Dermis microvascular lymphatic vessel endothelial cell (primary cell): Measurements from ENCODE around the gene RPTOR. TPM values are rescaled to one million over a fixed set of nuclear protein-coding genes. Genes with fewer than 3 reads are reported as not detected.

Experiments
- DNase-seq, 2 donors: peaks; one replicate each; pipeline versions ENCODE4 v3.0.0 to v3.0.0-alpha.2; 2010; ENCODE audit warnings: low read depth in 2 of 2
- total RNA-seq: library from RNA; depleted of rRNA; stranded (reverse); fragments of >200 nt; gene quantifications from 2 replicates; pipeline ENCODE4 v1.2.1, GENCODE V29; 2014

Gene RPTOR
- total RNA-seq, 1 donor from 2014 or later, result 10.5 TPM

DNA sequence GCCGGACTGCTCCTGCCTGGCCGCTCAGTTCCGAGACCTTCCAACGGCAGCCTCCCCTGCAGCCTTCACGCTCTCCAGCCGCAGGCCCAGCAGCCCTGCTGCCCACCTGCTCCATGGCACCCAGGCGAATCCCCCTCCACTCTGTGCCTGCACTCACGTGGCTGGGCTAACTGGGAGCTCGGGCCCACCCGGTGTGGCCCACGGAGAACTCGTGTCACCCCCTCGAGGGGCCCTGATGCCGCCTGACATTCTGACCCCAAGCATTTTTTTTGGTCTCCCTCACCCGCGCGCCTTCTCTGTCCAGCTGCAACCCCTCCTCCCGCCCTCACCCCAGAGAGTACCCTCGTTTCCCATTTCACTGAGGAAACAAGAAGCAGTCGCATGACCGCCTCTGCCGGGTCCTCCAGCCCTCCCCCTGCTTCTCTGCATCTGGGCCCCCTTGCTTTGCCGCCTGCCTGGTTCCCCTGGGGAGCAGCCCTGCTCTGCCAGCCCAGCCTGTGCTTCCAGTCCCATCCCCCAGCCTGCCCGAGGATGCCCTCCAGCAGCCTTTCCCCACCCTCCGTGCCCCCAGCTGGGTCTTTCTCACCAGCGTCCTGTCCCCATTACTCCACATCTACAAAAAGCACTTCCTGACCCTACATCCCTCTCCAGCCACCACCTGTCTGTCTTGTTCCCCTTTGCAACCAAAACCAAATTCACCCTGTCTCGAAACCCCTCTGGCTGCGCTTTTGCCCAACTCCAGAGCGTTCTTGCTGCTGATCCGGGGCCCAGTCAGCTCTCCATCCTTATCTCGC is 300.6 kb downstream of the RPTOR start:
- DNase-seq, result no peak

DNA sequence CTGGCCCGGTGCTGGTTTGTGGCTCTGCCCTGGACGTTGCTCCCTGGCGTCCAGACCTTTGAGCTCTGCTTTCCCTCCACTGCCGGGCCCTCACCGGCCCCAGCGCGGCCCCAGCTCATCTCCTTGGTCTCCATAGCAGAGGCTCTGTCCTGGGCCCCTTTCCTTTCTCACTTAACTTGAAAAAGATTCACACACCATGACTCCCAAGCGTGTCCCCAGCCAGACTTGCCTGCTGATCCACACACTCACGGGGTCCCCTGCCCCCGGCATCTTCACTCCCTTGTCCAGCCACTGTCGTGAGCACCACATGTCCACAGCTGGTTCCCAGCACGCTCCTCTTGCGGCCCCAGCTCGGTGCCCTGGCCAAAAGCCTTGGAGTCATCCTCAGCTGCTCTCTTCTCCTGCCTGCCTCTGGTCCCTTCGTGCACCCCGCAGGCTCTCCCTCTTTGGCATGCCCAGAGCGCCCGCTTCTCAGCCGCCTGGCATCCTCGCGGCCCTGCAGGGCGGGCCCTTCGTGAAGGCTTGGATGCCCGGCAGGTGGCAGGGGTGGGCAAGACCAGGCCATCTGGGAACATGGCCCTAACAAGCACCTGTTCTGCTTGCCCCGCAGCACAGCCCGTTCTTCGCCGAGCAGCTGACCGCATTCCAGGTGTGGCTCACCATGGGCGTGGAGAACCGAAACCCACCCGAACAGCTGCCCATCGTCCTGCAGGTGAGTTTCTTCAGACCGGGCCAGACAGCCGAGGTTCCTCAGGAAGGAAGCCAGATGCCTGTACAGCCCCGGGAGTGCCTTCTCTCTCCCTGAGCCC is 301.4 kb downstream of the RPTOR start:
- no peak for DNase-seq

DNA sequence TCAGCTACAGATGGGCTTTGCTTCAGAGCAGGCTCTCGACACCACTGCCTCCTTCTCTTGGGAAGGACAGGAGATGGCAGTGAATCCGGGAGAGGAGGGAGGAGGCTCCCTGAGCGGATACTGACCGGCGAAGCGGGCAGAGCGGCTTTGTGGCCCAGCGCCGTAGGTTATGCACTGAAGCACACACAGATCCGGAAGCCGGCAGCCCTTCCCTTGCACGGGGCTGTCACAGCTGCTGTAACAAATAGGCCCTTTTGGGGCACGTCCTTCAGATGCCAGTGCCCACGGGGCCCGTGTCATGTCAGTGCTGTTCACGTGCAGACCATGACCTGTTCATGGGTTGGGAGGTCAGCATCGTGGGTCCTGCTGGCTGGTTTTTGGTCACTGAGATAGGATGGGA is 302.3 kb downstream of the RPTOR start:
- DNase-seq, result no peak

DNA sequence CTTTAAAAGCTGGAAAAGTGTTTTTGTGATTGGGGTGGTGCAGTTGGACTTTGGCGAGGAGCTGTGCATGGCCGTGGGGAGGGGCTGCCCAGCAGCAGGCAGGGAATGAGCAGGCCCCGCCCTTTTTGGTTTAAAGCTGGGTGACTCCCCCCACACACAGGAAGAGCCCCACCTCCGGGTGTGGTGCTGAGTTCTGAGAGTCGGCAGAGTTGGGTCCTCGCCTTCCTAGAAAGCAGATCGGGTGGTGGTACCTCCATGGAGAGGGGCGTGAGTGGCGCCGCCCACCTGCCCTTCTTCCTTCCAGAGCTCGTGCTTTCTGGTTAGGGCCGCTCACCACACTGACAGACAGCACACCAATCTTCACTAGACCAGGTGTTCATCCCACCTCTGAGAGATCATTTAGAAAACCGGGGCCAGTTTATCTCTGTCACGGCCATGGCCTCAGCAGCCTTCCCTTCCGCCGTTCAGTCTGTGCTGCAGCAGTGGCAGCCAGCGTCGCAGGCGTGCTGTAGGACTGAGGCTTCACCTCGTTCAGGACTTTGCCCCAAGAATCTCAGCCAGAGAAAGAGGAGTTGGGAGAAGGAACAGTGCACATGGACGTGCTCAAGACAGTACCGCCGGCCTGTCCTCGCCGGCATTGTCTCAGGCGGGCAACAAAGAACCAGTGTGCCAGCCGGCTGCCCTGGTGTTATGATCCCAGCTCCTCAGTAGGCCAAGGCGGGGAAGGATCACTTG is 303.0 kb downstream of the RPTOR start:
- no peak for DNase-seq

DNA sequence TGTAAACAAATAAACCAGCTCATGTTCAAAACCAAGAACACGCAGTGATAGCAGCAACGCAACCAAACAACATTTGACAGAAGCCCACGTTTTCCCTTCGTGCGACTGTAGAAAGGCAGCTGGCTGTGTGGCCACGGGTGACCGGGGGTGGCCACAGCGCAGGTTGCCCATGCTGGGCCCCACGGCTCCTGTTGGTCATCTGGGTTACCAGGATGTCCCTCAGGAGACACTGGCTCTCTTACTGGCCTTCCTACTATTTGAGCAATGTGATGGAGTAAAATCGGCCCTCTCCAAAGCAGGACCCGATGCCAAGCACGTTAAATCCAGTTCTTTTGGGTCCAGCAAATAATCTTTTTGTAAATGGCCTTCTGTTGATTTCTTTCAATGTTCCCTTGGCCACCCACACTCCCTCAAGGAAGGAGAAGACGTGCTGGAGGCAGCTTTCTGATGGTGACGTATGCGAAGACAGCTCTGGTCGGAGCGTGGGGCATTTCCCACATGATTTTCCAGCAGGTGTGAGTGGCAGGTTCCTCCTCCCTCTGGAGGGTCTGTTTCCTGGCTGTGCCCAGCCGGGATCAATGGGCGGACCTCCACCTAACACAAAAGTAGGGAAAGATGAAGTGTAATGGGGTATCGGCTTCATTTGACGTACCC is 303.9 kb downstream of the RPTOR start:
- DNase-seq, result no peak

DNA sequence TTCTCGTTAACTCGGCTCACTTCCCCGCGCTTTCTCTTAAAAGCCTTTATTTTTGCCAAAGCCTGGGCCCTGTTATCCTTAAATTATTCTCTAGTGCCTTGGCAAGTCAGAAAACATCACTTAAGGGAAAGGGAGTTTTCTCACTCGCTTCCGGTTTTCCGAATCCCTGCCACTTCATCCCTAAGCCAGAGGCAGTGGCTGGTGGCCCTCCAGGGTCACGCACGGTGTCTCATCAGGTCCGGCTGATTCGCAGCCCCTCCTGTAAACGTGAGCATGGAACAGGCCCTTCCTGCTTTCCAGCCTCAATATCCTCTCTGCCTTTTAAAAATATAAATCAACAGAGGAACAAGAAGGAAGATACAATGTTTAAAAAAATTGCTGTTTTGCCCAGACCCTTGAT is 304.5 kb downstream of the RPTOR start:
- DNase-seq, result no peak

DNA sequence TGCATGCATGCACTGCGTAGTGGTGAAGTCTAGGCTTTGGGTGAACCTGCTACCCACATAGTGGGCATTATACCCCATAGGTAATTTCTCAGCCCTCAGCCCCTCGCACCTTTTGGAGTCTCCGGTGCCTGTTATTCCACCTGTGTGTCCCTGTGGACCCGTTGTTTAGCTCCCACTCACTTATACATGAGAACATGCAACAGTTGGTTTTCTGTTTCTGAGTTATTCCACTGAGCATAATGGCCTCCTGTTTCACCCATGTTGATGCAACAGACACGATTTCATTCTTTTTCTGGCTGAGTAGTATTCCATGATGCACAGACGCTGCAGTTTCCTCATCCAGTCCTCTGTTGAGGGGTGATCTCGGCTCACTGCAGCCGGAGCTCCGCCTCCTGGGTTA is 305.5 kb downstream of the RPTOR start:
- no peak for DNase-seq

DNA sequence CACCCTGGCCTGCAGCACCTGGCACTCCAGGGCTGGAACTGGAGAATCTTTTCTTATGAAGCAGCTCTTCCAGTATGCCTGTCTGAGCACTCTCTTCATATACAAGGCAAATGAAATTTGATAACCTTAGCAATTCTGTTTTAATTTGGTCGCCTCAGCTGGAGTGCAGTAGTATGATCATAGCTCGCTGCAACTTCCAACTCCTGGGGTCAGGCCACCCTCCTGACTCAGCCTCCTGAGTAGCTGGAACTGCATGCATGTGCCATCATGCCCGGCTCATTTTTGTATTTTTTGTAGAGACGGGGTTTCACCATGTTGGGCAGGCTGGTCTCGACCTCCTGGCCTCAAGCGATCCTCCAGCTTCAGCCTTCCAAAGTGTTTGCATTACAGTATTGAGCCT is 306.2 kb downstream of the RPTOR start:
- no peak for DNase-seq

DNA sequence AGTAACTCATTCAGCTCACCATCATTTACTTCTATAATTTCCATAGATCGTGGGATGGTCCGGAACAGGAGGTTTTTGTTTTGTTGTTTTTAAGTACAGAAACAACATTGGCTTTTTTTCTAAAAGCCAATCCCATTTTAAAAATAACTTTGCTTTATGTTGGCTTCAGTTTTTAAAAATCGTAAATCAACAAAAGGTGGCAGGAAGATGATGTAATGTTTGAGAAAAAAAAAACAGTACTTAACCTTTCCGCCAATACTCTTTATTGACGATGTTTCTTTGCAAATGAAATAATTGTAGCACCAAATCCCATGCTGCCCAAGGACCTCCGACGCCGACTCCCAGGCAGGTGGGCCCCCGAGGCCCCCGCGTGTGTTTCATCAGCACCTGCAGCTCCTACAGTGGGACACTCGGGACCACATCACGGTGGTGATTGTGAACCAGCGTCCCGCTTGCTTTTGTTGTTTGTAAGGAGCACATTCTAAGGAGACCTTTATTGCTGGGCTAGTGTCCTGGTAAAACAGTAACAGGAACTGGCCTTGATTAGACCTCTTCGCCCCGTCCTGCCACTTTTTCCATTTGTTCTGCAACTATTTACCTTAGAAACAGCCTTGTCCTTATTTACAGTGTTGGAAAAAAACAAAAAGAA is 306.8 kb downstream of the RPTOR start:
- peak in 1 of 2 donors; percentile 60 for DNase-seq

DNA sequence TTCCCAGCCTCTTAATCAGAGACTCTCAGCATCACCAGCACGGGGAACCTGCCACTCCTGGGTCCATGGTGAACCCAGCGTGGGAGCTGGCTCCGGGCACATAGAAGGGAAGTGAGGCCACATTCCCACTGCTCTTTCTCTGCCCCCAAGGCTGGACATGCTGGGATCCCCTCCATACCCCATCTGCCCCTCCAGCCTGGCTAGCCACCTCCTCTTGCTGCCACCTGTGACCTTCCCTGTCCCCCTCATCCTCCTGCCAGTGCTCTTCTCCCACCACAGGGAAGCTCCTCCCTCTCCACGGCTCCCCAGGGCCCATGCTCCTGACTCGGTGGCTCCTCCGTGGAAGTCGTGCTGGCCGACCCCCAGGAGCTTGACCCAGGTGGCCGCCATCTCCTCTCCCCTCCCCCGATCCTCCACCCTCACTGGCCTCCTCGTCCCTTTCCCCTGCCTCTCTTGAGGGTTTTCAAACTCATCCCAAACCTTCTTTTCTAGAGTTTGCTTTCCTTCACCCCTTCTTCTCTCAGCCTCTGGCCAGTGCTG is 307.9 kb downstream of the RPTOR start:
- DNase-seq, result no peak

DNA sequence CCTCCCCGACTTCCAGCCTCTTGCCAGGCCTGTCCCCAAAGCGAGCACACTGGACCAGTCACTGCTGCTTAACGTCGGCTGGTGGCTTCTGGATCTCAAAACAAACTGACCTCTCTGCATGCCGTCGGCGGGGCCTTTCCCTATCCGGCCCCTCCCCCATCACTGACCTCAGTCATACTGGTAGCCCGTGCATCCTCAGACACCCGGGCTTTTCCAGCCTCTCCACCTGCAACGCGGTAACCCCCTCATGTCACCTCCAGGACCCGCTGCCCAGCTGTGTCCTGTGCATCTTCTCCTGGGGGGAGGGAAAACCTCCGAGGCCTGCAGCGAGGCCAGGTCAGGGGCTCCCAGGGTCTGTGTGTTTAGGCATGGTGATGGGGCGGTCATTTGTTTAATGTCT is 308.4 kb downstream of the RPTOR start:
- no peak for DNase-seq

DNA sequence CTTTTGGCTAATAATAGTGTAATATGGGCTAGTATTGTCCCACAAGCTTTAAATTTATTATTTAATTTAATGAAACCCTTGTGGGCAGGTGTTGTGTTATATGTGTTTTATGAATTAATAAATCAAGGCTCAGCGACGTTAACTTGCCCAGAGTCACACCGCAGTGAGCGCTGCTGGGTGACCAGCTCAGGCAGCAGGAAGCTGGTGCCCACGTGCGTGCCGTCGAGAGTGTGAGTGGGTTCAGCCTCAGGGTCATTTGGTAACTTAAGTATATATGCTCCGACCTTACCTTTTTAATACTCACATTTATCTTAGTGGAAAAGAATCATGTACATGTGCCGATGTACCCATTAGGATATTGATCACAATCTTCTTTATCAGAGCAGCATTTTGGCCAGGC is 309.6 kb downstream of the RPTOR start:
- DNase-seq, result no peak

DNA sequence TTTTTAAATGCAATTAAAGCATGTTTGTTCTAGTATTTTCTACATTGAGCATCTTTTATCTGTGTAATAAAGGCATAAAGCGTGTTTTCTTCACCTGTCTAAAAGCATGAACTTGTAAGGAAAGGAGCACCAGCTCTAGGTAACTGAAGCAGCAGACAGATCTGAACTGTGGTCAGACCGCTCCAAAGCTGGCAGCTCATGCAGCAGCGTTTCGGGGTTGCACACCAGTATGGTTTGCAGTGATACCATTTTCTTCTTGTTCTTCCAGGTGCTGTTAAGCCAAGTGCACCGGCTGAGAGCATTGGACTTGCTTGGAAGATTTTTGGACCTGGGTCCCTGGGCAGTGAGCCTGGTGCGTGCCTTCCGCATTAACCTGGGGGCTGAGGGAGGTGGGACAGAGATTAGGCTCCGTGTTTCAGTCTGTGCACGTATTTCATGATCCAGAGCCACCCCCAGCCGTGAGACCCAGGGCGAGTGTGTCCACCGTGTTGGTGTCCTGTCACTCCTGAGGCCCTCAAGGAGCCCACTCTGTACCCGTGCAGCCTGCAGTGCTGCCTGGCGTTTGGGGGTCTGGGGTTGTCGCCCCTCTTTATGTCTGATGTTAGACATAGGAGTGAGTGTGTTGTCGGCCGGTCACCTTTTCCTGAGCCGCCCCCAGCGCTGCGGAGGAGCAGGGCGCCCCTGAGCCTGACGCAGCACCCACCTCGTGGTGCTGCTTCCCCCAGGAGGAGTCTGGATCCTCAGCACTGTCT is 310.7 kb downstream of the RPTOR start:
- no peak for DNase-seq

DNA sequence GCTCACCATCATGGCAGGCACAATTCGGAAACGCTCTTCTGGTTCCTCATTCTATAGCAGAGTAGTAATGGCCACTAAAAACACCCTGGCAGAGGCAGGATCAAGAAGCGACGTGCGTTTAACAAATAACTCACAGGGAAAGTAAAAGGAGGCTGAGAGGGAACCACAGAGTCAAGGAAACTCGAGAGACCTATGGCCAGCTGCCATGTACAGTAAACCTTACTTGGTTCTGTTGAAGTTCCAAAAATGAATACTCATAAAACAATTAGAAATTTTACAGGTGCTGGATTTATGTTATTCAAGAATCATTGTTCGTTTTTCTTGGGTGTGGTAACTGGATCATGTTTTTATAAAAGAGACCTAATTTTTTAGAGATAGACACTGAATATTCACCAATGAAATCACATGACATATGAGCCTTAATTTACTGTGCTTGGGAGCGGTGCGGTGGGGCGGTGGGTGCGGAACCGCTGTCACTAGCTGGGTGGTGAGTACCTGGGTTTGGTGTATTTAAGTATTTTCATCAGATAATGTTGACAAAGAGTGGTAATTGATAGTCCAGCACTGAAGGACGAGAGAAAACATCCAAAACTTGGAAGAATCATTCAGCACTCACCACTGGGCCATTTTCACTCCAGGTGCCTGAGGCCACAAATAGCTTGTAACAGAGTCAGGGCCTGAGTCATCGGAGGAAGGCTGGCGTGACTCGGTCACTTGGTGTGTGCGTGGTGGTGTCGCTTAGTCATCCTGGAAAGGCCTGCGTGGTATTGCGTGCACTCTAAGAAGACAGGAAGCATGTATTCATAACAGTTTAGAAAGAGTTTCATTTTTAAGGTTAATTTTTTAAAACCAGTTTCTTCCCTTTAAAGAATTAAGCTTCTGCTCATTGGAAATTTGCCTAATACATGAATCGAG is 311.6 kb downstream of the RPTOR start:
- peak; percentile 93 to 98 for DNase-seq

DNA sequence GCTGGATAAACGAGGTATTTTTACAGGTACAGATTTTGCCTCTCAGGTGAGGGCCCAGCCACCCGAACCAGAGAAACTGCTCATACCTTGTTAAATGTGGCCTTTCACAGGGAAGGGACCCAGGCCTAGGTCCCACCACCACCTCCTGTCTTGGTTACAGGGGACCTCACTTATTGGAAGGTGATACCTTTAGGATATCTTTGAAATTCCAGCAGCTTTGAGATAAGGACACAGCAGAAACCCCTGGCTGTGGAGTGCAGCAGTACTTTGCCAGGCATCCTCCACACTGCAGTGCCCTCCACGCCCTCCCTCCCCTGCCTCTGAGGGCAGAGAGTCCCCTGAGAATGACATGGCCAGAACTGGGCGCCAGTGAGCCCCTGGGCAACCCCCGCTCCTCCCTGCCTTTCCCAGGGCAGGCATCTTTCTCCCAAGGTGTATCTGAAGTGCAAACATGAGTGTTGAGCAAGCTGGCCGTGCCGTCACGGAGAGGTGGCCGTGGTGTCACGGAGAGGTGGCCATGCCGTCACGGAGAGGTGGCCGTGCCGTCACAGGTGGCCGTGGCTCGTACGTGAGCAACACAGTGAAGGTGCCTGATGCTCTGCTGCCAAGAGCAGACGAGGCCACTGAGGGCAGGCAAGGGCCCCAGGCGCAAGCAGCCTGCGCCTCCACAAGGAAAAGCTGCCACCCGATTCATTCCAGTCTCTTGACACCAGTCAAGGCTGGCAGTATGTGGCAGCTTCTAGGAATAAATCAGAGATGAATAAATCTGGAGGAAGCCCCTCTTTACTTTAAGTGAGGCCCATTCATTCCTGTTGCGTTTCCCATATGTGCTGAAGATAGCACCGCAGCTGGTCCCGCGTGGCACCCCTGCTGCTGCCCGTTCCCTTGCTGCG is 312.5 kb downstream of the RPTOR start:
- no peak for DNase-seq

DNA sequence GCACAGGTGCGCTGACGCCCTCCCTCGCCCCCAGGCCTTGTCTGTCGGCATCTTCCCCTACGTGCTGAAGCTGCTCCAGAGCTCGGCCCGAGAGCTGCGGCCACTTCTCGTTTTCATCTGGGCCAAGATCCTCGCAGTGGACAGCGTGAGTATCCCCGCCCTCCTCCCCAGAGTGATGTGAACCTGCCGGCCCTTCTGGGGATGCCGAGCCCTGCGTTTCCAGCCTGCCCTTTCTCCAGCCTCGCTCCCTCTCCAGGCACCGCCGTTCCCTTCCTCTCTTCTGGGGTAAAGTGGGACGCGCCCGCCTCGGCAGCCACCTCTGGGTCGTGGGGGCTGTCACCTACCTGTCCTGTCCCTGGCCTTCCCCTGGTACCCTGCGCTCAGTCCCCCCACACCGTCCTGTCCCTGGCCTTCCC is 313.1 kb downstream of the RPTOR start:
- DNase-seq, result no peak

DNA sequence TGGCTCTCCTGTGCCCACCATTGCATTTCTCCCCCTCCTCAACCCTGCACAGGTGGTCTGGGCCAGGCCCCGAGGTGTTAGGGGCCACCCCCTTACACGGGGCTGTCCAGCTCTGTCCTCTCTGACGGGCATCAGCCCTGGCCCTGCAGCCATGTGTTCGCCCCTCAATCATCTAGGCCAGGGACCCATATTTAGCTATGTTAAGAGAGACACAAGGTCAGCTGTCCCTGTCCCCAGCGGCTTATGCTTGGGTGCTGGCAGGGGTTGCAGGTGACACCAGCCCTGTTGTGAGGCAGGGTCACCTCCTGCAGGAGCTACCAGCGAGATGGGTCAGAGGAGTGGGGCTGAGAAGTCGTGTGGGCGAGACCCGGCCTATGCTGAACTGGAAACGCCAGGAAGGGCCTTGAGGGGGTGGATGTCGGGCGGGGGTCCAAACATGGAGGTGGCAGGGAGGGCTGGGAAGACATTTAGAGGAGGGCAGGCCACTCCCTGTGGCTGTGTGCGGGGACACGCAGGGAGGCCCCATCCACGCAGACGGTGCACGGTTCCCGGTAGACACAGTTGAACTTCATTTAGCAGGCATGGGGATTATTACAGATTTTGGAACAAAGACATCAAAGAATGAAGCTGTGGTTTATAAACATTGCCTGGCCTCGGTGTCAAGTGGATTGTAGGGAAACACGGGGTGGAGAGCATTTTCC is 313.8 kb downstream of the RPTOR start:
- no peak for DNase-seq
